Measurements from ENCODE around the gene TMEM51.
"Not testable (repeated sequence)": the region's sequence is repeated elsewhere in the genome, so short reads cannot be mapped to it uniquely, and the experiment has no call there.

Gene TMEM51

DNA sequence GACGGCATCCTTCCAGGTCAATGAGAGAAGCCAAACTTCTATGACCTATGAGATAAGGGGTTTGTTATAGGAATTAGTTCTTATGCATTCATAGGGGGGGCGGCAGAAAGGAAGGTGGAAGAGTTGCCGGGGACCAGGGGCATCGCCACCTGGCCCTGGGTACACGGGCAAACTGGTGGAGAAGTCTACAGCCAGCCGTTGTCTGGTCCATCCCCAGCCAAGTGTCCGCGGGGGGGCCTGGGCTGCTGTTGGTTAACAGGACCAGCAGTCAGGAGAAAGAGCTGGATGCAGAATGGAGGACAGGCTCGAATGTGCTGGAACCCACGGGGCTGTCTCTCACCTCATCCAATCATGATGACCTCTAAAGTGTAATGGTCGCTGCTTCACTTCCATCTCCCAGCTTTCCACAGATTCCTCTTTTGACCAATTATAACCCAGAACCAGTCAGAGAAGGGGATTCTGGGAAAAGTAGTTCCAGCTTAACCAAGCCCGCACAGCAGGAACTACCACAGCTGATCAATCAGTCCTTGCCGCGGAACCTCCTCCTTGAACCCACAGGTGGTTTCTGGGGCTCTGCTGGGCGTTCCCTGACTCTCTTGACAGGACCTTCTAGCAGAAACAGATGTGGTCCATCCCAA, 17.8 kb downstream of the TMEM51 start:
- DNase-seq (ENCODE audit: low read depth) = no peak
- Histone ChIP-seq H3K4me1 (ENCODE audit: control insufficient read depth, insufficient read depth, low read length) (peaks cover 16% of the 10 kb centered on the region), H3K36me3 (ENCODE audit: control insufficient read depth, insufficient read depth, low read length, severe bottlenecking) (no peaks in the 10 kb centered on the region), H3K27me3 (replicated peaks; ENCODE audit: control insufficient read depth, insufficient read depth, low read length) (peaks cover 4% of the 10 kb centered on the region), H3K4me3 (ENCODE audit: low read length) (no peak overlapping the region), H3K9ac (ENCODE audit: low read length) (no peak overlapping the region), H3K9me3 (ENCODE audit: control insufficient read depth, low read length) (no peaks in the 10 kb centered on the region)

DNA sequence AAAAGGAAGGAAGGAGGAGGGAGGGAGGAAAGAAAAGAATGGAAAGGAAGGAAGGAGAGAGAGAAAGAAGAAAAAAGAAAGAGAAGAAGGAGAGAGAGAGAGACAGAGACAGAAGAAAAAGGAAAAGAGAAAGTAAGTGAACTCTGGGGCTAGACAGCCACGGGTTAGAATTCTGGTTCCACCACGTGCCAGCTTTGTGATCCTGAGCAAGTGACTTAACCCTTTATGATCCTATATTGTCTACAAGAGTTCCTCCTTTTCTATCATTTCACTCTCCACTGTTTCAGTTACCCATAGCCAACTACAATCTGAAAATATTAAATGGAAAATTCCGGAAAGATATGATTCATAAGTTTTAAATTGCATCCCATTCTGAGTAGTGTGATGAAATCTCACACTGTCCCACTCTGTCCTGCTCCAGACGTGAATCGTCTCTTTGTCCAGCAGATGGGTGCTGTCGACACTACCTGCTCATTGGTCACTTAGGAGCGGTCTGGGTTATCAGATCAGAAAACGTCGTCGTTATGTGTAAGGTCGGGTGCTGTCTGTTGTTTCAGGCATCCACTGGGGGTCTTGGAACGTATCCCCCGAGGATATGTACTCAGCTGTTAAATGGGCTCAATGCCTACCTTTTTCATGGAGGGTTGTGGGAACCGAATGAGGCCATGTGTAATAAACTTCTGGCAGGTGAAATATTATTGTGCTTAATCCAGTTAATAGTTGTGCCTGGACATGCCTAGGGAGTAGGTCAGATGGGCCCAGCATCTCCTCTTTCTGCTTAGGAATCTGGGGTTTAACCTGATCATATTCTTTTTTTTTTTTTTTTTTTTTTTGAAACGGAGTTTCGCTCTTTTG, 19.1 kb downstream of the TMEM51 start:
- Histone ChIP-seq H3K4me3 (ENCODE audit: low read length) (no peak overlapping the region), H3K4me1 (ENCODE audit: control insufficient read depth, insufficient read depth, low read length) (peaks cover 16% of the 10 kb centered on the region), H3K27me3 (replicated peaks; ENCODE audit: control insufficient read depth, insufficient read depth, low read length) (peaks cover 9% of the 10 kb centered on the region), H3K9me3 (ENCODE audit: control insufficient read depth, low read length) (no peaks in the 10 kb centered on the region), H3K9ac (ENCODE audit: low read length) (no peak overlapping the region), H3K36me3 (ENCODE audit: control insufficient read depth, insufficient read depth, low read length, severe bottlenecking) (no peaks in the 10 kb centered on the region)
- peak; percentile 43 for DNase-seq (ENCODE audit: low read depth)

DNA sequence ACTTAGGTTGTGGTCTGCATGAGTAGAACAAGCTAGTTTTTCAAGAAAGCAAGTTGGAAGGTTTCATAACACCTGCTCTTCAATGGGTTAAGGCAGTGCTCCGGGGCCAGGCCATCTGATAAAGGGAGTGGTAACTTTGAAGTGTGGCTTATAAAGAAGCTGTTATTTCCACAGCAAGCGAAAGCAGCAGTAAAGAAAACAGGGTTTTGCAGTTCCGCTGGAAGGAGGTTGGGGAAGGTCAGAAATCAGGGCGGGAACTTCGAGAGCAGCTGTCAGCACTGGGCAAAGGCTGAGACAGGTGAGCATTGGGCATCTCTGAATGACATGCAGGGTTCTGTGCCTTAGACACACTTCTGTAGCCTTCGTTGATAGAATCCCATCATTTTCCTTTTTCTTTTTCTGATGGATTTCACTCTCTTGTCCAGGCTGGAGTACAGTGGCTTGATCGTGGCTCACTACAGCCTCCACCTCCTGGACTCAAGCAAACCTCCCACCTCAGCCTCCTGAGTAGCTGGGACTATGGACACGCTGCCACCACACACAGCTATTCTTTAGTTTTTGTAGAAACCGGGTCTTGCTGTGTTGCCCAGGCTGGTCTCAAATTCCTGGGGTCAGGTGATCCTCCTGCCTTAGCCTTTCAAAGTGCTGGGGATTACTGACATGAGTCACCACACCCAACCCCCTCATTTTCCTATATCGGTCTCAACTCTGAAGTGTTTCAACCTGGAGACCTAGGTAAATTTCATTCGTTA, 20.5 kb downstream of the TMEM51 start:
- H3K9me3 ChIP-seq (ENCODE audit: control insufficient read depth, low read length) = no peaks in the 10 kb centered on the region
- H3K4me3 ChIP-seq (ENCODE audit: low read length) = no peak overlapping the region
- DNase-seq (ENCODE audit: low read depth) = no peak
- no peaks in the 10 kb centered on the region for H3K36me3 ChIP-seq (ENCODE audit: control insufficient read depth, insufficient read depth, low read length, severe bottlenecking)
- no peak overlapping the region for H3K9ac ChIP-seq (ENCODE audit: low read length)
- H3K27me3 ChIP-seq (replicated peaks; ENCODE audit: control insufficient read depth, insufficient read depth, low read length) = peaks cover 9% of the 10 kb centered on the region
- peaks cover 19% of the 10 kb centered on the region for H3K4me1 ChIP-seq (ENCODE audit: control insufficient read depth, insufficient read depth, low read length)

DNA sequence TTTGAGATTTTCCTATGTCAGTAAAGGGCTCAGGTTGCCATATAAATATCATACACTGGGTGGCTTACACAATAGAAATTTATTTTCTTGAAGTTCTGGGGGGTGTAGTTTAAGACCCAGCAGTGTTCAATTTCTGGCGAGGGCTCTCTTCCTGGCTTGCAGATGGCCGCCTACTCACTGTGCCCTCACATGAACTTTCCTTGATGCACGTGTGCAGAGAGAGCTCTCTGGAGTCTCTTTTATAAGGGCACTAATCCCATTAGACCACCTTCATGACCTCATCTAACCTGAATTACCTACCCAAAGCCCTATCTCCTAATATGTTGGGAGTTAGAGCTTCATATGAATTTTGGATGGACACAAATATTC, 21.1 kb downstream of the TMEM51 start:
- Histone ChIP-seq H3K27me3 (replicated peaks; ENCODE audit: control insufficient read depth, insufficient read depth, low read length) (peaks cover 9% of the 10 kb centered on the region), H3K9ac (ENCODE audit: low read length) (no peak overlapping the region), H3K36me3 (ENCODE audit: control insufficient read depth, insufficient read depth, low read length, severe bottlenecking) (no peaks in the 10 kb centered on the region), H3K9me3 (ENCODE audit: control insufficient read depth, low read length) (no peaks in the 10 kb centered on the region), H3K4me3 (ENCODE audit: low read length) (no peak overlapping the region), H3K4me1 (ENCODE audit: control insufficient read depth, insufficient read depth, low read length) (peaks cover 24% of the 10 kb centered on the region)
- DNase-seq (ENCODE audit: low read depth) = no peak

DNA sequence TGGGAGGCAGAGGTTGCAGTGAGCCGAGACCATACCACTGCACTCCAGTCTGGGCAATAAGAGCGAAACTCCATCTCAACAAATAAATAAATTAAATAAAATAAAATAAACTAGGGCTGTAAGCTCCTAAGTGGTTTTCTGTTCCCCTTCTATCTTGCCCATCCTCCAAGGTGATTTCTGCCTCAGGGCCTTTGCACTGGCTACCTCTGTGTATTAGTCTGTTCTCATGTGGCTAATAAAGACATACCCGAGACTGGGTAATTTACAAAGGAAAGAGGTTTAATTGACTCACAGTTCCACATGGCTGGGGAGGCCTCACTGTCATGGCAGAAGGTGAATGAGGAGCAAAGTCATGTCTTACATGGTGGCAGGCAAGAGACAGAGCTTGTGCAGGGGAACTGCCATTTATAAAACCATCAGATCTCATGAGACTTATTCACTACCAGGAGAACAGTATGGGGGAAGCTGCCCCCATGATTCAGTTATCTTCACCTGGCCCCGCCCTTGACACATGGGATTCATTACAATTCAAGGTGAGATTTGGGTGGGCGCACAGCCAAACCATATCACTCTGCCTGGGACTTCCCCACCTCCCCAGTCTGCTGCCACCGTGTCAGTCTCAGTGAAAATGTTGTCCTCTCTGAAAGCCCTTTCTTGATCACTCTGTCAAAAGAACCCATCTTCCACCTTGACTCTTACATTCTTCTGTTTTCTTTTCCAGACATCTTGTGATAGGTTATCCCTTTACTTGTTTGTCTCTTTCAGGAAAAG, 22.0 kb downstream of the TMEM51 start:
- H3K9ac ChIP-seq (ENCODE audit: low read length); H3K27me3 ChIP-seq (replicated peaks; ENCODE audit: control insufficient read depth, insufficient read depth, low read length); H3K36me3 ChIP-seq (ENCODE audit: control insufficient read depth, insufficient read depth, low read length, severe bottlenecking); H3K4me3 ChIP-seq (ENCODE audit: low read length); H3K9me3 ChIP-seq (ENCODE audit: control insufficient read depth, low read length); DNase-seq (ENCODE audit: low read depth): not testable (repeated sequence)
- peaks cover 25% of the 10 kb centered on the region for H3K4me1 ChIP-seq (ENCODE audit: control insufficient read depth, insufficient read depth, low read length)

DNA sequence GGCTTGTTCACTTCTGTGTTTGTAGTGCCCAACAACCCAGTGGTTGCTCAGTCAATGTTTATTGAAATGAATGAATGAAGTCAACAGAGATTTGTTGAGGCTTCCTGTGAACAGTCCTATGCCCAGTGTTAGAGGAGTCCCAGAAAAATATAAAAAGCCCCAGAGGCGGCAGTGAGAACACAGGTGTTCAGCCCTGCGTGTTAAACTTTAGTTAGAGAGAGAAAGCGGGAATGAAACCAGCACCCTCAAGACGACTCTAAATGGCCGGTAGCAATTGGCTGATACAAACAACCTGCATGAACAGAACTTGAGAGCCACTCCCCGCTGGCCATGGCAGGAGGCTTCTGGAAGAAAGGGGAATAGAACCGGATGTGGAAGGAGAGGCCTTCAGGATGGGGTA, 22.6 kb downstream of the TMEM51 start:
- H3K36me3 ChIP-seq (ENCODE audit: control insufficient read depth, insufficient read depth, low read length, severe bottlenecking) = no peaks in the 10 kb centered on the region
- no peak overlapping the region for H3K9ac ChIP-seq (ENCODE audit: low read length)
- H3K4me1 ChIP-seq (ENCODE audit: control insufficient read depth, insufficient read depth, low read length) = peaks cover 25% of the 10 kb centered on the region
- H3K4me3 ChIP-seq (ENCODE audit: low read length) = no peak overlapping the region
- peaks cover 9% of the 10 kb centered on the region for H3K27me3 ChIP-seq (replicated peaks; ENCODE audit: control insufficient read depth, insufficient read depth, low read length)
- H3K9me3 ChIP-seq (ENCODE audit: control insufficient read depth, low read length) = no peaks in the 10 kb centered on the region
- DNase-seq (ENCODE audit: low read depth) = no peak

DNA sequence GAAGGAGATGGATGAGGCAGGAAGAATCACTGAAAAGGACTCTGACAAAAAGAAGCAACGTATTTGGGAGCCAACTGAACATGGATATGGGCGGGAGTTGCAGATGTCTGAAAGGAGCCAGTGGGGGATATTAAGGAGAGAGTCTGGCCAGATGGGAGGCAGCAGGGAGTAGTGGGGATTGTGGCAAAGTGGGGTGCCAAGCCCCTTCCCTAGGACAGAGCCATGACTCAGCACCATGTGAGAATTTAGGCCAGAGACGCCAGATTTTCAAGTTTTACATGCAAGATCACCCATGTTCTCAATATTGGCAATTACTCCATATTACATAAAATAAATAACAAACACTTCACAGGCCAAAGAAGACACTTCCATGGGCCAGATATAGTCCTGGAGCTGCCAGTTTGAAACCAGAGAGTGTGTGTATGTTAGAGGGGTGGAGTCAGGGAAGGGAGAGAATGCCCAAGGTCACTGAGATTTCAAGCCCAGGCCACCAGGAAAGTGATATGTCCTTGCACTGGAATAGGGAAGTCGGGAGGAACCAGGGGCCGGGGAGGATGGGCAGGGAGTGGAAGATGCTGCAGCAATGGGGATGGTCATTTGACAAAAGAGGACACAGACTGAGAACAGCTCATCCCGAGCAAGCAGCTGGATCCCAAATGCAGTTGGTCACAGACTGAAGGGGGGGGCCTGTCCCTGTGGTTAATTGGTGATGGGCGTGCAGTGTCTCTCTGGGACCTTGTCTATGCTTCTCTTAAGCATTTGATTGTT, 23.5 kb downstream of the TMEM51 start:
- no peaks in the 10 kb centered on the region for H3K36me3 ChIP-seq (ENCODE audit: control insufficient read depth, insufficient read depth, low read length, severe bottlenecking)
- peaks cover 23% of the 10 kb centered on the region for H3K4me1 ChIP-seq (ENCODE audit: control insufficient read depth, insufficient read depth, low read length)
- peaks cover 9% of the 10 kb centered on the region for H3K27me3 ChIP-seq (replicated peaks; ENCODE audit: control insufficient read depth, insufficient read depth, low read length)
- no peak for DNase-seq (ENCODE audit: low read depth)
- H3K9ac ChIP-seq (ENCODE audit: low read length) = no peak overlapping the region
- H3K9me3 ChIP-seq (ENCODE audit: control insufficient read depth, low read length) = no peaks in the 10 kb centered on the region
- no peak overlapping the region for H3K4me3 ChIP-seq (ENCODE audit: low read length)

DNA sequence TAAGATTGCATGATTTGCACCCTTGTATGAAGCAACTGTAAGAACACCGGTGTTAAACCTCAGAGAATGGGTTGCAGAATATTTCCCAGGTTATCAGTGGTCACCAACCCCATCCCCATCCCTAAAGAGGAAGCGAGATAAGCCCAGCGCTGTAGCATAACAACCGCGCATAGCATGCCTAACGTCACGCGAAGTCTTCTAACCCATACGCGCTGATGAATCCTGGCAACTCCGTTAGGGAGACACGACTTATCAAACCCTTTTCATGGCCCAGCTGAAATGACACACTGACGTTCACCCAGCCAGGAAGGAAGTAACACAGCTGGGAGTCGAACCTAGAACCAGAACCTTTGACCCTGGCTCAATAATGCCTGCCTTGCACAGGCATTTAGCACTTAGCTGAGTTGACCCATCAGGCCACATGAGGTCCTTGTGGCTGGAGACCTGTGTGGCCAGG, 24.2 kb downstream of the TMEM51 start:
- no peaks in the 10 kb centered on the region for H3K9me3 ChIP-seq (ENCODE audit: control insufficient read depth, low read length)
- H3K4me1 ChIP-seq (ENCODE audit: control insufficient read depth, insufficient read depth, low read length) = peaks cover 16% of the 10 kb centered on the region
- peaks cover 9% of the 10 kb centered on the region for H3K27me3 ChIP-seq (replicated peaks; ENCODE audit: control insufficient read depth, insufficient read depth, low read length)
- H3K4me3 ChIP-seq (ENCODE audit: low read length) = no peak overlapping the region
- H3K9ac ChIP-seq (ENCODE audit: low read length) = no peak overlapping the region
- no peaks in the 10 kb centered on the region for H3K36me3 ChIP-seq (ENCODE audit: control insufficient read depth, insufficient read depth, low read length, severe bottlenecking)
- DNase-seq (ENCODE audit: low read depth) = no peak

DNA sequence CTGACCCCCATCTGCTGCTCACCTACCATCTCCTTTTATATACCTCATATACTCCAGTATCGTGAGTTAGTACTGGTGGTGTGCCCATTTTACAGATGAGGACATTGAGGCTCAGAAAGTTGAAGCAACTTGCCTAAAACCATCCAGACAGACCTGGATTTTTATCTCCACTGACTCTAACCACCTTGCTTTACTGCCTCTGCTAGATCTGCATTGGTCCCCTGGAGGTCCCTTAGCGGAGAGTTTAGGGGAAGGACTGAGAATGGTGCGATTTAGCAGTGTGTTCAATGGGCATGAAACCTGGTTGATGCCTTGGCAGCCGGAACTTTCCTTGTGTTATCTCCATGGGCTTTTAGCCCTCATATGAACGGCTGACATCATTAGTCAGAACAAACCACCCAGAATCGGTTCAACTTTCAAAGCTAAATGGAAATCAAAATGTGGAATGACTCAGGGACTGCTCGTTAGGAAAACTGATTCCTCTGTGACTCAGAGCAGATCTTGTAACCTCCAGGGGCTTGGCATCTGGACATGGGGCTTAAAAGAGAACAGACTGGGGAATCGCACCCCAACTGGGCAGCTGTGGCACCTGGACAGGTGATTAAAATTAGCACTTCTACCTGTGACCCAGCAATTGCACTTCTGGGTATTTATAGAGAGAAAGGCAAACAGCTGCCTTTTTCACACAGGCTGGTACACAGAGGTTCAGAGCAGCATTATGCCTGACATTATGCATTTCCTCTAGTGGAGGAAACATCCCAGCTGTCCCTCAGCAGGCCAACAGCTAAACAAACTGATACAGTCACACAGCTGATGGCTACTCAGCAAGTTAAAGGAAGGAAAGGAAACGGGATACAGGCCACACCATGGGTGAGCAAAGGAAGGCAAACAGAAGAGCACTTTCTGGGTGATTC, 25.3 kb downstream of the TMEM51 start:
- H3K36me3 ChIP-seq (ENCODE audit: control insufficient read depth, insufficient read depth, low read length, severe bottlenecking) = no peaks in the 10 kb centered on the region
- no peaks in the 10 kb centered on the region for H3K9me3 ChIP-seq (ENCODE audit: control insufficient read depth, low read length)
- DNase-seq (ENCODE audit: low read depth) = peak; percentile 93
- H3K4me1 ChIP-seq (ENCODE audit: control insufficient read depth, insufficient read depth, low read length) = peaks cover 16% of the 10 kb centered on the region
- H3K9ac ChIP-seq (ENCODE audit: low read length) = no peak overlapping the region
- peaks cover 14% of the 10 kb centered on the region for H3K27me3 ChIP-seq (replicated peaks; ENCODE audit: control insufficient read depth, insufficient read depth, low read length)
- no peak overlapping the region for H3K4me3 ChIP-seq (ENCODE audit: low read length)

DNA sequence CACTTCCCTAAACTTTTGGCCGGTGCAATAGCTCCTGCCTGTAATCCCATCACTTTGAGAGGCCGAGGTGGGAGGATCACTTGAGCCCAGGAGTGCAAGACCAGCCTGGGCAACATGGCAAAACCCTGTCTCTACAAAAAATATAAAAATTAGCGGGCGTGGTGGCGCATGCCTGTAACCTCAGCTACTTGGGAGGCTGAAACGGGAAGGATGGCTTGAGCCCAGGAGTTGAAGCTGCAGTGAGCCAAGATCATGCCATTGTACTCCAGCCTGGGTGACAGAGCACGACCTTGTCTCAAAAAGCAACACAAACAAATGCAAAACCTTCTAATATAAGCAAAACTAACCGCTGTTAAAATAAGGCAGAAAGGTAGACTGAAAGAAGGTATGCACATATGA, 25.9 kb downstream of the TMEM51 start:
- Histone ChIP-seq H3K4me1 (ENCODE audit: control insufficient read depth, insufficient read depth, low read length) (peaks cover 16% of the 10 kb centered on the region), H3K27me3 (replicated peaks; ENCODE audit: control insufficient read depth, insufficient read depth, low read length) (peaks cover 14% of the 10 kb centered on the region), H3K9ac (ENCODE audit: low read length) (no peak overlapping the region), H3K4me3 (ENCODE audit: low read length) (no peak overlapping the region), H3K9me3 (ENCODE audit: control insufficient read depth, low read length) (no peaks in the 10 kb centered on the region), H3K36me3 (ENCODE audit: control insufficient read depth, insufficient read depth, low read length, severe bottlenecking) (no peaks in the 10 kb centered on the region)
- no peak for DNase-seq (ENCODE audit: low read depth)
